NCI-H2029 (cell line): Measurements from ENCODE around the gene TMEM240.
"Not testable (repeated sequence)": the region's sequence is repeated elsewhere in the genome, so short reads cannot be mapped to it uniquely, and the experiment has no call there.

Source experiments
- DNase-seq: peaks from one replicate; lab custom pipeline; 2025; lab: John Stamatoyannopoulos, UW

The TMEM240 gene

GRCh38 chr1:1494311-1494710 lies 46.1 kb downstream of the TMEM240 start:
- DNase-seq, result not testable (repeated sequence)

DNA sequence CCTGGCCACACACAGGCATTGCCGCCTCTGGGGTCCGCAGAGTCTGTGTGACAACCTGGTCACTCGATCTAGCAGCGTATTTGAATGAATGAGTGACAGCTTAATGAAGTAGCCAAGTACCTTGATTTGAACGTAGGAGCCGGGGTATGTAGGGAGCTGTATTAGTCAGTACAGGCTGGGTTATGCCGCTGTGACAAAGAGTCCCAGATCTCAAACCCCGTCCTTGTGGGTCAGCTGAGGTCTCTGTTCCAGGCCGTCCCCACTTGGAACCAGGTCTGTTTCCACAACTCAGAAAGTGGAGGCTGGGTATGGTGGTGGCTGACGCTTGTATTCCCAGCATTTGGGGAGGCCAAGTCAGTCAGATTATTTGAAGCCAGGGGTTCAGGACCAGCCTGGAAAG lies 48.8 kb downstream of the TMEM240 start:
- no peak for DNase-seq

- no peak for DNase-seq
Measured at GRCh38 chr1:1490633-1491230, 49.7 kb downstream of the TMEM240 start.

DNA sequence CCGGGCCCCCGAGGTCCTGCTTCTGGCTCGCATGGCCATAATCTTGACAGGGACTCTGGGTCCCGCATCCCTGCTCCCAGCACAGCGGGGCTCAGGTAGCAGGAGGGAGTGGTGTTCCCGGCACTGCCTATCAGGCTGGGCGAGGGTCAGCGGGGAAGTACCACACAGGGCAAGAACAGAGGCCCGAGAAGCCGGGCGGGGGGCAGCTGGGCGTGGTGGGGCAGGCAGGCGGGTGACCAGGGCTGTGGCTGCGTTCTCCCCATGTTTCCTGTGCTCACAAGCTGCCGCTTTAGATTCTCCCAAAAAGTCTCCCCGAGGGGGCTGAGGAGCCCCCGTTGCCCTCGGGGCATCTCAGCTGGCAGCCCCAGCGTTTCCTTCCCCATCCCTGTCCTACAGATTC lies 50.6 kb downstream of the TMEM240 start:
- DNase-seq, result no peak

DNA sequence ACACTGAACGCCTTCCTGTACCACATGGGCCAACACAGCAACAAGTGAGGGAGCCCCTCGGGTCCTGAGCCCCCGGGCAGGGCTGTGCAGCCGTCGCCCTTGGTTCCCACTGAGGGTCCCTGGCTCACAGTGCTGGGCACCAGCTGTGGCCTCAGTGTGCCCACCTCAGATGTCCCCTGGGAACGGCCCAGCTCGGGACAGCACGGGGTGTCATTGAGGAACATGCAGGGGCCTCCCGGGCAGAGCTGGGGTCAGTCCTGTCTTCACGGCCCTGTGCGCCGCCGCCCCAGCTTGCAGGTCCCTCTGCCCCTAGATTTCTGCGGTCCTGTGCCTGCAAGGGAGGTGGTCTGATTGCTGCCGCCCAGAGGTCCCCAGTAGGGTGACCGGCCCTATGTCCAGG lies 51.2 kb downstream of the TMEM240 start:
- no peak for DNase-seq

DNA sequence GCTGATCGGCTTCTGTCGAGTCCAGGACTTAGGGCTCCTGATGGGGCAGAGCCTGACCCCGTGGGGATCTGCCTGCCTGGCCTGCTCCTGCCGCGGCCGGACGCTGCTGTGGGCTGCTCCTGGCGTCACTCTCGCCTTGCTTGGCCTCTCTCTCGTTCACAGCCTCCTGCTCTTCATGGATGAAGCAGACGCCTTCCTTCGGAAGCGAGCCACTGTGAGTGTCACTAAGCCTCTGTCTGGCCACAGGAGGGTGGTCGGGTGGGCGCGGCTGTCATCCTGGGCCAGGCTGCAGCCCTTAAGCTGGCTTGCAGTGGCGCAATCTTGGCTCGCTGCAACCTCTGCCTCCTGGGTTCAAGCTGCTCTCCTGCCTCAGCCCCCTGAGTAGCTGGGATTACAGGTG lies 52.7 kb downstream of the TMEM240 start:
- DNase-seq, result no peak

- DNase-seq, result not testable (repeated sequence)
Measured at GRCh38 chr1:1485755-1486317, 54.6 kb downstream of the TMEM240 start.

DNA sequence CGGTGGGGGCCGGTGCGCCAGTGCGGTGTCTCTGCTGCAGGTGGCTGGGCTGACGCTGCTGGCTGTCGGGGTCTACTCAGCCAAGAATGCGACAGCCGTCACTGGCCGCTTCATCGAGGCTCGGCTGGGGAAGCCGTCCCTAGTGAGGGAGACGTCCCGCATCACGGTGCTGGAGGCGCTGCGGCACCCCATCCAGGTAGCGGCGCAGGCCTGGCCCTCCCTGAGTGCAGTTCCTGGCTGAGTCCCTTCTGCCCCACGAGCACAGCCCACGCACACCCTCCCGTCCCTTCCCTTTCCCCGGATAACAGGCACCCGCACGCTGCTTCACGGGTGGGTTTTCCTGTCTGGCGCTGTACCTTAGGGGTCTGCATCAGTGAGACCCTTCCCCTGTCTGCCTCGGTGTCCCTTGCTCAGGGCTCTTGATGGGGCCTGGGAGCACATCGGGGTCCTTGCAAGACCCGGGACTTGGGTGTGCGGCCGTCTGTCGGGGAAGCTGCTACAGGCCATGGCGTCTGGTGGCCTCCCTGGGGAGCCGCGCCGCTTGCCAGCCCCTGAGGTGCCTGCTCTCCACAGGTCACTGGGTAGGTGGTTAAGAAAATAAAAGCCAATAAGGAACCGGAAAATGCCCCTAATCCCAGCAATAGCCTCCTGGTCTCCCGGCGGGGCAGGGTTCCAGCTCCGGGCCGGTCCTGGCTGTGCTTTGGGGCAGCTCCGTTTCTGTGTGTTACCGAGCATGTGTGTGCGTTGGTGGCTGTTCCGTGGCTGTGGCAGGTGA lies 55.3 kb downstream of the TMEM240 start:
- not testable (repeated sequence) for DNase-seq
